Lung (tissue), 12 donors: ENCODE measurements around the gene EDDM3A. TPM values are rescaled to one million over a fixed set of nuclear protein-coding genes. Genes with fewer than 3 reads are reported as not detected.

ENCODE experiments used
- ATAC-seq: fragments of 200-7000 bp; cut with Tn5 transposase; one replicate; pipeline ENCODE4 v1.9.1; 2020; ENCODE audit warnings: moderate number of reproducible peaks; ENCODE audit not compliant: insufficient read depth, low FRiP score
- DNase-seq, 3 donors: peaks; one replicate each; pipeline ENCODE4 v3.0.0-alpha.2; 2013 to 2017
- H3K27ac ChIP-seq, 2 donors: one replicate each; pipeline ENCODE4 v1.5.1; 2013; ENCODE audit warnings: mild to moderate bottlenecking in 2 of 2, moderate library complexity in 2 of 2, control low read depth in 1 of 2, inconsistent platforms in 1 of 2, low read depth in 1 of 2, low read length in 1 of 2
- H3K27me3 ChIP-seq, 3 donors: one replicate each; pipeline ENCODE4 v1.5.1; 2013; ENCODE audit warnings: low read length in 2 of 3; ENCODE audit not compliant: control insufficient read depth in 3 of 3, insufficient read depth in 3 of 3
- H3K36me3 ChIP-seq, 4 donors: one replicate each; pipeline ENCODE4 v1.5.1; 2013; ENCODE audit warnings: low read length in 4 of 4, mild to moderate bottlenecking in 1 of 4, moderate library complexity in 1 of 4; ENCODE audit not compliant: control insufficient read depth in 4 of 4, insufficient read depth in 4 of 4
- H3K4me1 ChIP-seq, 5 donors: one replicate each; pipeline ENCODE4 v1.5.1; 2013; ENCODE audit warnings: low read length in 5 of 5, mild to moderate bottlenecking in 2 of 5, moderate library complexity in 1 of 5; ENCODE audit not compliant: control insufficient read depth in 5 of 5, insufficient read depth in 5 of 5
- H3K4me3 ChIP-seq: one replicate; pipeline ENCODE4 v1.5.1; 2013; ENCODE audit warnings: mild to moderate bottlenecking, control low read depth, moderate library complexity
- H3K9ac ChIP-seq, 2 donors: one replicate each; pipeline ENCODE4 v1.5.1; 2013; ENCODE audit warnings: low read length in 2 of 2, control low read depth in 1 of 2; ENCODE audit not compliant: insufficient read depth in 1 of 2
- H3K9me3 ChIP-seq, 4 donors: one replicate each; pipeline ENCODE4 v1.5.1; 2013; ENCODE audit warnings: low read length in 3 of 4, mild to moderate bottlenecking in 1 of 4, moderate library complexity in 1 of 4; ENCODE audit not compliant: control insufficient read depth in 4 of 4, insufficient read depth in 3 of 4
- CTCF ChIP-seq: IDR thresholded peaks from 2 replicates; pipeline ENCODE4 v1.5.1; 2012; ENCODE audit warnings: mild to moderate bottlenecking; ENCODE audit errors: control extremely low read depth, extremely low read depth
- WGBS, 2 donors: extraction: QIAGEN DNeasy Blood & Tissue Kit; methylation state at CpG; one replicate each; pipeline ENCODE4 v1.1.7; 2013; 5-methylcytosine and 5-hydroxymethylcytosine counted together
- polyA plus RNA-seq, 2 donors: library from polyadenylated mRNA; stranded (reverse); fragments of 200-250 nt; gene quantifications; one replicate each; pipeline ENCODE4 v1.2.1, GENCODE V29; 2013
- total RNA-seq, 2 donors: library from RNA; depleted of rRNA in 1 of 2; stranded (reverse); fragments of >200 nt in 1 of 2; gene quantifications; one replicate each; pipeline ENCODE4 v1.2.1, GENCODE V29; 2014 to 2021
- donor health status: control.
- donor health status: control.
- donor health status: Bipolar disorder and iron deficiency.
- donor health status: healthy.
- donor health status: DM: yes; HTN: yes; CAD: no.

The EDDM3A gene
- total and polyA plus RNA-seq, 4 donors = not detected

DNA sequence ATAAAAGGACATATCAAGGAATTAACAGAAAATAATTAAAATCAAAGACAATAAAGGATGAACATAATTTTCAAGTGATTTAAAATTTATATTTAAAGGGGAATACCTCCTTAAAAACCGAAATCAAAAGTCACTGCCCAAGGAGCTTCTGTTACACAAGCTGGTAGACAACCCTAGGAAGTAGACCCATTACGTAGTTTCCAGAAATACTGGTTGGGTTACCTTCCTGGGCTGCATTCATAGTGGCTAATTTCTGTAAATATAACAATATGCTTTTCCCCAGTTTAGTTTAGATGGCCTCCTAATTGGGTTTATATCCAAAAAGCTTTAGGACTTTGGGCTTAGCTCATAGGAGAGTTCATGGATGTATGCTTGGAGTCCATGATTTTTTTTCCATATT lies 2.1 kb upstream of the EDDM3A start:
- Histone ChIP-seq H3K9ac (no peak overlapping the region), H3K27me3 (no peaks in the 10 kb centered on the region), H3K4me1 (peaks cover 0 to 2% (median 0%) of the 10 kb centered on the region in 5 donors), H3K4me3 (no peak overlapping the region), H3K36me3 (no peaks in the 10 kb centered on the region), H3K9me3 (no peaks in the 10 kb centered on the region), H3K27ac (no peak overlapping the region)
- WGBS, 2 donors = 66 to 80% methylated on average over 2 of the region's 2 CpGs
- no peak for TF ChIP-seq CTCF
- DNase-seq = peak in 2 of 3 donors; percentile 30 to 59
- no peak for ATAC-seq

DNA sequence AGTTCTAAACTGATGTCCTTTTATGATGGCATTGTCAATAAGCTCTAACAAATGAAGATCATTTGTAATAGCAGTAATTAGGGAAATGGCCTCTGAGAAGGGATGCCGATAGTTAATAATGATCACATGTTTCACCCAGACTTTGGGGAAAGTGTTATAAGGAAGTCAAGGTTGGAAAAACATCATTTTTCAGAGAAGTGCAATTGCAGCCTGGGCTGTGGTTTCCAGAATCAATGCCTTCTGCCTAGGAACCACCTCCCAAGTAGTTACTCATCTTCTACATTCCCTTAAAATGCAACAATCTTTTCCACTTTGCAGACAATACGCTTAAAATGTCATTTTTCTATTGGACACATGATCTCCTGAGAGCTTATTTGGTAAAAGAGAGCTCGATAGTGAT lies 879 bp downstream of the EDDM3A start:
- 89 to 90% methylated on average over 3 of the region's 3 CpGs for WGBS, 2 donors
- no peak for TF ChIP-seq CTCF
- peaks cover 0 to 2% (median 0%) of the 10 kb centered on the region in 5 donors for H3K4me1 ChIP-seq
- no peaks in the 10 kb centered on the region for H3K9me3 ChIP-seq
- no peak overlapping the region for H3K27ac ChIP-seq
- H3K4me3 ChIP-seq = no peak overlapping the region
- ATAC-seq (no peak), DNase-seq (no peak)
- no peaks in the 10 kb centered on the region for H3K36me3 ChIP-seq
- H3K27me3 ChIP-seq = no peaks in the 10 kb centered on the region
- no peak overlapping the region for H3K9ac ChIP-seq

- no peak for TF ChIP-seq CTCF
- Histone ChIP-seq H3K36me3 (no peaks in the 10 kb centered on the region), H3K9ac (no peak overlapping the region), H3K27me3 (no peaks in the 10 kb centered on the region), H3K9me3 (peaks cover 0 to 10% (median 4%) of the 10 kb centered on the region in 4 donors), H3K4me1 (peaks cover 0 to 2% (median 0%) of the 10 kb centered on the region in 5 donors), H3K27ac (no peak overlapping the region), H3K4me3 (no peak overlapping the region)
- WGBS, 2 donors = 91 to 100% methylated on average over 2 of the region's 2 CpGs
- ATAC-seq (no peak), DNase-seq (no peak)
These were observed 2.8 kb downstream of the EDDM3A start for GRCh38 chr14:20748439-20748838.

DNA sequence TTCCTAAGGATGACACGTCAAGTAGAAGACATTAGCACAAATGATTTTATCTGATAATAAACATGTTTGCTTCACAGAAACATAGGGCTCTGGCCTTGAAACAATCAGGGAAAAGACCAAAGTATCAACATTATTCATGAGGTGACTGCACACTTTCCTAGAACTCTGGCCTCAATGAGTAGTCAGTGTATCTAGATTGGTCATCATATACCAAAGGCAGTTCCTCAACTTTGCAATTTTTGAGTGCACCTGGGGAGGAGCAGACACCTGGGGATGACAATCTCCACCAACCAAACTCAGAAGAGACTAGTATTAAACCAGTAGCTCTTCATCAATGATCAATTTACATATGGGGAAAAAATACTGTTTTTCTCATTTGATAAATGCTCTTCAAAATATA lies 4.5 kb downstream of the EDDM3A start:
- peaks cover 0 to 10% (median 4%) of the 10 kb centered on the region in 4 donors for H3K9me3 ChIP-seq
- no peaks in the 10 kb centered on the region for H3K36me3 ChIP-seq
- H3K27ac ChIP-seq = no peak overlapping the region
- no peak for TF ChIP-seq CTCF
- WGBS, 2 donors = 82 to 88% methylated on average over 1 of the region's 1 CpG
- ATAC-seq (no peak), DNase-seq (no peak)
- no peak overlapping the region for H3K9ac ChIP-seq
- peaks cover 0 to 3% (median 2%) of the 10 kb centered on the region in 5 donors for H3K4me1 ChIP-seq
- H3K4me3 ChIP-seq = no peak overlapping the region
- H3K27me3 ChIP-seq = no peaks in the 10 kb centered on the region
